Stimulated activated CD4-positive, alpha-beta T cell treated with anti-CD3 and anti-CD28 coated beads, Interleukin-4, amount 100 ng/mL, for 1 hour (primary cell): ENCODE measurements around the gene PPP1CB.
"Not testable (repeated sequence)": the region's sequence is repeated elsewhere in the genome, so short reads cannot be mapped to it uniquely, and the experiment has no call there.

Source experiments
- DNase-seq: peaks from one replicate; pipeline ENCODE4 v3.0.0-alpha.2; 2020

The PPP1CB gene

GRCh38 chr2:28780496-28780895, 28.9 kb downstream of the PPP1CB start:
- no peak for DNase-seq

- DNase-seq: no peak
These were observed 30.8 kb downstream of the PPP1CB start for GRCh38 chr2:28782423-28782822.

GRCh38 chr2:28784570-28784969, 32.9 kb downstream of the PPP1CB start:
- not testable (repeated sequence) for DNase-seq

GRCh38 chr2:28796620-28797019, 45.0 kb downstream of the PPP1CB start:
- DNase-seq: no peak

- DNase-seq: no peak
These were observed 50.1 kb downstream of the PPP1CB start for GRCh38 chr2:28801726-28802125.

- DNase-seq: no peak
These were observed 51.4 kb downstream of the PPP1CB start for GRCh38 chr2:28802975-28803429.

GRCh38 chr2:28809927-28810326, 58.3 kb downstream of the PPP1CB start:
- no peak for DNase-seq

- DNase-seq: peak; percentile 81
These were observed 59.0 kb downstream of the PPP1CB start, which contains the start of gene SPDYA for GRCh38 chr2:28810384-28811285. Gene SPDYA, plus strand, starts transcription at chr2:28810834. Its CDS starts 5,181 bp downstream, at chr2:28816015.

- no peak for DNase-seq
These were observed 66.4 kb downstream of the PPP1CB start for GRCh38 chr2:28818053-28818452.

- DNase-seq: peak; percentile 11
These were observed 69.8 kb downstream of the PPP1CB start for GRCh38 chr2:28821295-28821958.

- no peak for DNase-seq
These were observed 70.4 kb downstream of the PPP1CB start for GRCh38 chr2:28822036-28822435.

- DNase-seq: no peak
These were observed 72.6 kb downstream of the PPP1CB start for GRCh38 chr2:28824207-28824606.

- DNase-seq: no peak
These were observed 73.2 kb downstream of the PPP1CB start for GRCh38 chr2:28824870-28825269.

GRCh38 chr2:28828382-28828781, 76.8 kb downstream of the PPP1CB start:
- no peak for DNase-seq

- DNase-seq: no peak
These were observed 82.3 kb downstream of the PPP1CB start for GRCh38 chr2:28833740-28834470.

GRCh38 chr2:28835781-28836180, 84.2 kb downstream of the PPP1CB start:
- DNase-seq: no peak

GRCh38 chr2:28838971-28839370, 87.3 kb downstream of the PPP1CB start:
- DNase-seq: no peak

- DNase-seq: no peak
These were observed 90.4 kb downstream of the PPP1CB start for GRCh38 chr2:28842042-28842441.
